GM23248 (cell line): ENCODE measurements around the gene MAGI1. TPM values are rescaled to one million over a fixed set of nuclear protein-coding genes. Genes with fewer than 3 reads are reported as not detected.

Experiments
- DNase-seq: peaks from one replicate; pipeline ENCODE4 v3.0.0-alpha.2; 2015
- H2AFZ ChIP-seq: fragments of 200-600 bp; sonication (generic); 2 replicates; pipeline ENCODE4 v1.6.1; 2016; ENCODE audit warnings: antibody characterized with exemption
- H3F3A ChIP-seq: fragments of 200-600 bp; sonication (generic); 2 replicates; pipeline ENCODE4 v1.6.1; 2016; ENCODE audit warnings: mild to moderate bottlenecking, antibody characterized with exemption, mixed run types; ENCODE audit not compliant: insufficient read depth
- H3K27ac ChIP-seq: fragments of 200-600 bp; sonication (generic); 2 replicates; pipeline ENCODE4 v1.5.1; 2016; ENCODE audit warnings: mild to moderate bottlenecking
- H3K27me3 ChIP-seq: fragments of 200-600 bp; sonication (generic); replicated peaks from 2 replicates; pipeline ENCODE4 v1.6.1; 2016; ENCODE audit warnings: mild to moderate bottlenecking; ENCODE audit not compliant: insufficient read depth
- H3K36me3 ChIP-seq: fragments of 200-600 bp; sonication (generic); 2 replicates; pipeline ENCODE4 v1.6.1; 2016; ENCODE audit warnings: low read depth, mild to moderate bottlenecking
- H3K4me1 ChIP-seq: fragments of 200-600 bp; sonication (generic); 2 replicates; pipeline ENCODE4 v1.6.1; 2016; ENCODE audit warnings: mild to moderate bottlenecking; ENCODE audit not compliant: insufficient read depth
- H3K4me2 ChIP-seq: fragments of 200-600 bp; sonication (generic); one replicate; pipeline ENCODE4 v1.6.1; 2016; ENCODE audit warnings: mild to moderate bottlenecking; ENCODE audit not compliant: unreplicated experiment
- H3K4me3 ChIP-seq: fragments of 200-600 bp; sonication (generic); 2 replicates; pipeline ENCODE4 v1.5.1; 2016; ENCODE audit warnings: mild to moderate bottlenecking
- H3K79me2 ChIP-seq: fragments of 200-600 bp; sonication (generic); 2 replicates; pipeline ENCODE4 v1.6.1; 2016; ENCODE audit warnings: mild to moderate bottlenecking; ENCODE audit not compliant: insufficient read depth
- H3K9ac ChIP-seq: fragments of 200-600 bp; sonication (generic); 2 replicates; pipeline ENCODE4 v1.6.1; 2016; ENCODE audit warnings: mild to moderate bottlenecking
- H3K9me2 ChIP-seq: fragments of 200-600 bp; sonication (generic); 2 replicates; pipeline ENCODE4 v1.6.1; 2016; ENCODE audit warnings: mixed run types, mild to moderate bottlenecking, moderate library complexity; ENCODE audit not compliant: insufficient read depth
- H3K9me3 ChIP-seq: fragments of 200-600 bp; sonication (generic); one replicate; pipeline ENCODE4 v1.6.1; 2017; ENCODE audit warnings: low read depth
- H4K20me1 ChIP-seq: fragments of 200-600 bp; sonication (generic); 2 replicates; pipeline ENCODE4 v1.6.0; 2016; ENCODE audit not compliant: insufficient read depth
- EZH2 ChIP-seq: fragments of 200-600 bp; sonication (generic); IDR thresholded peaks from 2 replicates; pipeline ENCODE4 v1.6.1; 2018; ENCODE audit warnings: antibody characterized with exemption, mild to moderate bottlenecking; ENCODE audit not compliant: insufficient read depth, poor library complexity, severe bottlenecking
- EZH2phosphoT487 ChIP-seq: fragments of 200-600 bp; sonication (generic); IDR thresholded peaks from 2 replicates; pipeline ENCODE4 v1.6.1; 2018; ENCODE audit warnings: antibody characterized with exemption, moderate library complexity, mild to moderate bottlenecking, low read depth; ENCODE audit not compliant: insufficient read depth
- WGBS, 2 experiments: methylation state at CpG; one replicate each; pipeline ENCODE4 v1.1.6; 2015 to 2017; ENCODE audit warnings: low lambda C conversion rate in 2 of 2, low coverage in 1 of 2; ENCODE audit errors: missing lambda C conversion rate in 2 of 2; 5-methylcytosine and 5-hydroxymethylcytosine counted together
- in situ Hi-C: fragments of 300-500 bp; cut with MboI; formaldehyde crosslinking; loops from 2 replicates; pipeline ENCODE4 v1.15.0; 2020
- polyA plus RNA-seq: library from polyadenylated mRNA; unstranded; fragments of >200 nt; fragmentation: Nextera tagmentation; extraction: Ambion mirVana; gene quantifications from 2 replicates; pipeline ENCODE4 v1.2.1, GENCODE V29; 2016
- total RNA-seq: library from RNA; depleted of rRNA; stranded (reverse); fragments of >200 nt; shearing (Covaris generic); gene quantifications from 2 replicates; pipeline ENCODE4 v1.2.3, GENCODE V29; 2014

Gene MAGI1
- total and polyA plus RNA-seq, 2 experiments from 2014 or later, result 7.3 to 13.8 TPM

GRCh38 chr3:65706776-65707568 lies 331.7 kb downstream of the MAGI1 start:
- H4K20me1 ChIP-seq, result no peaks in the 10 kb centered on the region
- peaks cover 8% of the 10 kb centered on the region; the same call in 1 of the 2 replicates for H3F3A ChIP-seq
- H3K9ac ChIP-seq, result no peak overlapping the region
- no peak overlapping the region for H2AFZ ChIP-seq
- no peaks in the 10 kb centered on the region for H3K9me2 ChIP-seq
- H3K4me3 ChIP-seq, result no peak overlapping the region
- no peaks in the 10 kb centered on the region for H3K27me3 ChIP-seq
- H3K27ac ChIP-seq, result no peak overlapping the region
- 56 to 64% methylated on average over 13 of the region's 13 CpGs for WGBS, 2 experiments
- DNase-seq, result no peak
- in situ Hi-C loops, result no loop called here
- peaks cover 38% of the 10 kb centered on the region for H3K79me2 ChIP-seq
- TF ChIP-seq EZH2 (no peak), EZH2phosphoT487 (no peak)
- H3K9me3 ChIP-seq, result no peaks in the 10 kb centered on the region
- no peak overlapping the region for H3K4me2 ChIP-seq
- no peaks in the 10 kb centered on the region for H3K36me3 ChIP-seq
- peaks cover 4% of the 10 kb centered on the region for H3K4me1 ChIP-seq

- Histone ChIP-seq H3K9ac (no peak overlapping the region), H3F3A (0 out of 2 replicates have a peak, but pooled peaks cover 1% of the 10 kb centered on the region), H3K9me3 (no peaks in the 10 kb centered on the region), H2AFZ (no peak overlapping the region), H3K4me3 (no peak overlapping the region), H3K4me1 (no peaks in the 10 kb centered on the region), H3K36me3 (no peaks in the 10 kb centered on the region), H3K27me3 (no peaks in the 10 kb centered on the region), H4K20me1 (no peaks in the 10 kb centered on the region), H3K9me2 (no peaks in the 10 kb centered on the region), H3K27ac (no peak overlapping the region), H3K79me2 (peaks cover 41% of the 10 kb centered on the region), H3K4me2 (no peak overlapping the region)
- in situ Hi-C loops, result no loop called here
- DNase-seq, result no peak
- TF ChIP-seq EZH2 (no peak), EZH2phosphoT487 (no peak)
- WGBS, 2 experiments, result 63 to 77% methylated on average over 4 of the region's 4 CpGs
Measured at GRCh38 chr3:65706301-65706700, 332.4 kb downstream of the MAGI1 start.

GRCh38 chr3:65703820-65704219 lies 334.9 kb downstream of the MAGI1 start:
- Histone ChIP-seq H3F3A (no peaks in the 10 kb centered on the region), H2AFZ (no peak overlapping the region), H3K79me2 (peaks cover 31% of the 10 kb centered on the region), H3K9me2 (no peaks in the 10 kb centered on the region), H3K9ac (no peak overlapping the region), H3K4me3 (no peak overlapping the region), H4K20me1 (no peaks in the 10 kb centered on the region), H3K27me3 (no peaks in the 10 kb centered on the region), H3K36me3 (no peaks in the 10 kb centered on the region), H3K9me3 (no peaks in the 10 kb centered on the region), H3K4me2 (no peak overlapping the region), H3K27ac (no peak overlapping the region), H3K4me1 (no peaks in the 10 kb centered on the region)
- TF ChIP-seq EZH2, result no peak
- no peak for TF ChIP-seq EZH2phosphoT487
- DNase-seq, result no peak
- WGBS, 2 experiments, result 49 to 67% methylated on average over 2 of the region's 2 CpGs
- in situ Hi-C loops, result no loop called here

- no peak for TF ChIP-seq EZH2
- TF ChIP-seq EZH2phosphoT487, result no peak
- no peaks in the 10 kb centered on the region for H3K9me2 ChIP-seq
- no peaks in the 10 kb centered on the region for H4K20me1 ChIP-seq
- H3K36me3 ChIP-seq, result no peaks in the 10 kb centered on the region
- H2AFZ ChIP-seq, result no peak overlapping the region
- H3K4me3 ChIP-seq, result no peak overlapping the region
- no peaks in the 10 kb centered on the region for H3K9me3 ChIP-seq
- no peak overlapping the region for H3K9ac ChIP-seq
- in situ Hi-C loops, result no loop called here
- no peaks in the 10 kb centered on the region for H3K27me3 ChIP-seq
- 83 to 84% methylated on average over 5 of the region's 5 CpGs for whole genome bisulfite sequencing, 2 experiments
- H3K4me1 ChIP-seq, result no peaks in the 10 kb centered on the region
- DNase-seq, result no peak
- H3F3A ChIP-seq, result no peaks in the 10 kb centered on the region
- peaks cover 29% of the 10 kb centered on the region for H3K79me2 ChIP-seq
- H3K27ac ChIP-seq, result no peak overlapping the region
- H3K4me2 ChIP-seq, result no peak overlapping the region
Measured at GRCh38 chr3:65703026-65703425, 335.7 kb downstream of the MAGI1 start.
